D721Med (cell line): ENCODE results near the gene BHLHE23.

Source experiments
- DNase-seq: peaks from one replicate; pipeline ENCODE4 v3.0.0; 2011; ENCODE audit warnings: low spot score; ENCODE audit not compliant: insufficient read length
- FAIRE-seq: peaks from 2 replicates; lab custom pipeline; 2011; peaks lifted over from hg19 to GRCh38; lab: Jason Lieb, UNC
- TF ChIP-seq, protein P1 (sequence below): IDR thresholded peaks from 2 replicates; pipeline ENCODE4 v1.5.1; 2012; ENCODE audit warnings: mild to moderate bottlenecking, control low read depth; ENCODE audit not compliant: insufficient read depth; ENCODE audit errors: missing control alignments

BHLHE23 gene

DNA sequence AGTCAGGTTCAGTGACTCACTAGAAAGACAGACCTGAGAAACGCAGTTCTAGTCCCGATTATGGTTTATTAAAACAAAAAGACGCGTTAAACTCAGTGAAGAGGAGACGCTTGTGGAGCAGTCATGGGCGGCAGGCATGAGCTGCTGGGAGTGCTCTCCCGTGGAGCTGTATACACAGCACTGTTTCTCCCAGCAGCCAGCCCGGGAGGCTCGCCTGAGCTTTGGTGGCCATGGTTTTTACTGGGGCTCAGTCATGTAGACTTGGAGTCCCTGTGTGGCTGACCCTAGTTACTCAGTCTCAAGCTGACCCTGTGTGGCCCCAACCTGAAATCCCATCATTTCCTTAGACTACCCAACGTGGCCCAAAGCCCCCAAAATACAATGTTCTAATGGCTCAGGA is 41.2 kb upstream of the BHLHE23 start:
- TF ChIP-seq, protein P1, sequence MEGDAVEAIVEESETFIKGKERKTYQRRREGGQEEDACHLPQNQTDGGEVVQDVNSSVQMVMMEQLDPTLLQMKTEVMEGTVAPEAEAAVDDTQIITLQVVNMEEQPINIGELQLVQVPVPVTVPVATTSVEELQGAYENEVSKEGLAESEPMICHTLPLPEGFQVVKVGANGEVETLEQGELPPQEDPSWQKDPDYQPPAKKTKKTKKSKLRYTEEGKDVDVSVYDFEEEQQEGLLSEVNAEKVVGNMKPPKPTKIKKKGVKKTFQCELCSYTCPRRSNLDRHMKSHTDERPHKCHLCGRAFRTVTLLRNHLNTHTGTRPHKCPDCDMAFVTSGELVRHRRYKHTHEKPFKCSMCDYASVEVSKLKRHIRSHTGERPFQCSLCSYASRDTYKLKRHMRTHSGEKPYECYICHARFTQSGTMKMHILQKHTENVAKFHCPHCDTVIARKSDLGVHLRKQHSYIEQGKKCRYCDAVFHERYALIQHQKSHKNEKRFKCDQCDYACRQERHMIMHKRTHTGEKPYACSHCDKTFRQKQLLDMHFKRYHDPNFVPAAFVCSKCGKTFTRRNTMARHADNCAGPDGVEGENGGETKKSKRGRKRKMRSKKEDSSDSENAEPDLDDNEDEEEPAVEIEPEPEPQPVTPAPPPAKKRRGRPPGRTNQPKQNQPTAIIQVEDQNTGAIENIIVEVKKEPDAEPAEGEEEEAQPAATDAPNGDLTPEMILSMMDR = no peak
- no peak for FAIRE-seq
- no peak for DNase-seq

DNA sequence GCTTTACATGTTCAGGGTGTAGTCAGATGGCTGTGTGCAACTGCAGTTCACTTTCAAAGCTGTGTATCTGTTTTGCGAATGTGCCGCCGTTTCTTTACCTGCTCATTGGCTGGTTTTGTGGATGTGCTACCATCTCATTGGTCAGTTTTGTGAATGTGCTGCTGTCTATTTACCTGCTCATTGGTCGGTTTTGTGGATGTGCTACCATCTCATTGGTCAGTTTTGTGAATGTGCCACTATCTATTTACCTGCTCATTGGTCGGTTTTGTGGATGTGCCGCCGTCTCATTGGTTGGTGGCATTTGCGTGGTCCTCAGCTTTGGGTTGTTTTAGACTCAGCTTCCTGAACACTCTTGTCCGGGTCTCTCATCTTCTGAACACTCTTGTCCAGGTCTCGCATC is 40.5 kb upstream of the BHLHE23 start:
- TF ChIP-seq, protein P1 = no peak
- DNase-seq (no peak), FAIRE-seq (no peak)

DNA sequence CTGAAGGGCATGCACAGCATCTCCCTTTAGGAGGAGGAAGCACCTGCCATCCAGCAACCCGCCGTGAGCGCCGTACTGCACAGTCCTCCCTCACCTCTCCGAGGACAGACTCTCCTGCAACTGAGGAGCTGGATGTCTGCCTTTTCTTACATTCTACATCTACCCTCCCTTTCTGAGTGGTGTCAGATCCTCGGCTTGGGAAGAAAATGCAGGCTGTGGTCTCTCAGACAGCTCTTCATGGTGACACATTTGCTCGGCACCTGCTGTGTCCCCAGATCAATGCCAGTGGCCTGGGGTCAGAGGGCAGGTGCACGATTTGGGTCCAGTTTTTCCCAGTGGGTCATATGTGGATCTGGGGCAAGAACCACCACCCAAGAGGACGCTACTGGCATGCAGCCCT is 40.1 kb upstream of the BHLHE23 start:
- DNase-seq (no peak), FAIRE-seq (no peak)

DNA sequence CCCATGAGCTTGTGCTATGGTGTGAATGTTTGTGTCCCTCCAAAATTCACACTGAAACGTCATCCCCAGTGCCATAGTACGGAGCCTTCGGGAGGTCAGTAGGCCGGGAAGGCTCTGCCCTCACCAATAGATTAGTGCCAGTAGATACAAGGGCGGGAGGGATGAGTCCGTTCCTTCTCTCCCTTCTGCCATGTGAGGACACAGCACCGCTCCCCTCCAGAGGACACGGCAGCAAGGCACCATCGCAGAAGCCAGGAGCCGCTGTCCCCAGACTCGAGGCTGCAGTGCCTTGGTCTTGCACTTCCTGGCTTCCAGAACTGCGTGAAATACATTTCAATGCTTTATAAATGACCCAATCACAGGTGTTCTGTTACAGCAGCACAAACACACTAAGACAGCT is 39.2 kb upstream of the BHLHE23 start:
- TF ChIP-seq, protein P1 = no peak
- no peak for FAIRE-seq
- DNase-seq = no peak

More for the DNA sequence above, 40.1 kb upstream of the BHLHE23 start:
- TF ChIP-seq, protein P1 = no peak

DNA sequence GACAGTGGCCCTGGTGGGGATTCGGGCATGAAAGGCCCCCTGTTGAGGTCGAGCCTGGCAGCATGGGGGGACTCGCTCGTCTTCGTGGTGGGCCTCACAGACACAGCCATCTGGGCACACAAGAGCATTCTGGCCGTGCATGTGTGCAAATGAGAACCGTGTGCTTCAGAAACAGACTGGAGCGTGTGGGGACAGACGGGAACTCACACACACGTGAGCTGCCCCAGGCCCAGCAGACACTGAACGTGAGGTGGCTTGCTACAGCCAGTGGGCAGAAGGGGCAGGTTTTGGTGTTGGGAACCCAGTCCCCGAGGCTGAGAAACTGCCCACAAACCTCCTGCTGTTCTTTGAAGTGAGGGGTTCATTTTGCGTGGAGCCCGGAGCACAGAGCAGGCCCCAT is 38.6 kb upstream of the BHLHE23 start:
- TF ChIP-seq, protein P1 = no peak
- FAIRE-seq (no peak), DNase-seq (no peak)

DNA sequence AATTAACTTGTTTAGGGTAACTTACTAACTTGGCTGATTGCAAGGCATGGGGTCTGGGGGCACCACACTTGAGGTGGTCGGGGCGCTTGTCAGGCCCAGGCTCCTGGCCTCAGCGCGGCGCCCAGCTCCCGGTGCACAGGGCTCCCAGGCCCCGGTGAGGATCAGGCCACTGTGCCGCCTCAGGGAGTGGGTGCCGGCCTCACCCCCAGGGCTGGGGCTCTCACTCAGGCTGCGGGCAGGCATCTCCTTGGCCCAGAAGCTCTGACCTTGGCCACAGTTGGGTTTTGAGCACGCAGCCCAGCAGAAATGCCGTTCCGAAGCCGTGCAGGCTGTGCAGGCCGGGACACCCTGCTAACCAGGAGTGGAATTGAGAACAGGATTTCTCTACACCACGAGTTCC is 37.8 kb upstream of the BHLHE23 start:
- FAIRE-seq (no peak), DNase-seq (no peak)
- TF ChIP-seq, protein P1 = no peak

DNA sequence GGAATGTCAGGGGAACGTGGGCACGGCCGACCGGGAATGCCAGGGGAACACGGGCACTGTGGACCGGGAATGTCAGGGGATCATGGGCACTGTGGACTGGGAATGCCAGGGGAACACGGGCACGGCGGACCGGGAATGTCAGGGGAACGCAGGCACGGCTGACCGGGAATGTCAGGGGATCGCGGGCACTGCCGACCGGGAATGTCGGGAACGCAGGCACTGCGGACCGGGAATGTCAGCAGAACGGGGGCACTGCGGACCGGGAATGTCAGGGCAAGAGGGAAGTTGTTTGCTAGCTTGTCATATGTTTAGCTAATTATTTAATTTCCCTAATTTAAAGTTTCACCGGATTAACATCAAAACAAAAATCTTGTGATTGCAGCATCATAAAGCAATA is 37.4 kb upstream of the BHLHE23 start:
- FAIRE-seq (no peak), DNase-seq (no peak)
- TF ChIP-seq, protein P1 = no peak
